Measurements from ENCODE around the gene COL18A1.

COL18A1 gene

DNA sequence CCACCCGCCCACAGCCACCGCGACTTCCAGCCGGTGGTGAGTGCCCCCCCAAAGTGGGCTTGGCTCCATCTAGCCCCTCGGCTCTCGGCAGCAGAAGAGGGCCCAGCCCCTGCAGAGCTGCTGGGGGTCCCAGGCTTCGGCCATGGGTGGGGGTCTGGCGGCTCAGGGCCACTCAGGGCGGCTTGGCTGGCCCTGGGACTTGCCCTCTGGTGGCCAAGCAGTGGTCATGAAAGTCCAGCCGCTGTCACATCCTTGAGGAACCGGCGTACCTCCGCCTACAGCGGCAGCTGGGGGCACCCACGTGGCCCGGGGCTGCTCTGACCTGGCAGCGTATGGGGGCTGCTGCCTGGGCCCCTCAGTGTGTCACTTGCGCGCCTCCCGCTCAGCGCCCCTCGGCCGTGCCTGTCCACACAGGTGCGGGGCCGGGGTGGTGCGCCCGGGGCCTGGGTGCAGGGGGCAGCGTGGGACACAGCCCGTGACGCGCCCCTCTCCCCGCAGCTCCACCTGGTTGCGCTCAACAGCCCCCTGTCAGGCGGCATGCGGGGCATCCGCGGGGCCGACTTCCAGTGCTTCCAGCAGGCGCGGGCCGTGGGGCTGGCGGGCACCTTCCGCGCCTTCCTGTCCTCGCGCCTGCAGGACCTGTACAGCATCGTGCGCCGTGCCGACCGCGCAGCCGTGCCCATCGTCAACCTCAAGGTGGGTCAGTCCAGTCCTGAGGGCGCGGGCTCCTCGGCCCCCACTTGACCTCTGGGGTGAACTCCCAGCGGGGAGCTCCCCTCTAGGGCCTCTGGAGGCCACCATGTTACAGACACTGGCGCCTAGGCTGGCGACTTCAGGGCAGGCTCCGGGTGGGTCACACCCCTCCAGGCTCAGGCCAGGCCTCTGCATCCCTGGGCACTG, 104.9 kb downstream of the COL18A1 start:
- DNase-seq: no peak

DNA sequence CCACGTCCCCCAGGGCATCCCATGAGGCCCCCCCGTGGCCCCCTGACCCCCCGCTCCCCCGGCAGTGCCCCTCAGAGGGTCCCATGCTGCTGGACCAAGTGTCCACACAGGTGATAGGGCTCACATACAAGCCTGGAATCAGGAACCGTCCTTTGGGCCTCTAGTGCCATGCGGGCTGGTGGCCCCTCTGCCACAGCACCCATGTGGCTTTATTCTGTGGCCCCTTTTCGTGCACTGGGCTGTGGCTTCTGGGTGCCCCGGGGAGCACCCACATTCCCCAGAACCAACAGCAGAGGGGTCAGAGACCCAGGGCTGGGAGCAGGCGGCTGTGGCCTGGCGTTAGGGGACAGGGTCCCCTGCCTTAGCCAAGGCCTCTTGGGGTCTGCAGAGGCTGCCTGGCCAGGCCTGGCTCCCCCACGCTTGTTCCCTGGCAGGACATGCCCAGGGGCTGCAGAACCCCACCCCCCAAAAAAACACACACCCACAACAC, 105.5 kb downstream of the COL18A1 start:
- no peak for DNase-seq

DNA sequence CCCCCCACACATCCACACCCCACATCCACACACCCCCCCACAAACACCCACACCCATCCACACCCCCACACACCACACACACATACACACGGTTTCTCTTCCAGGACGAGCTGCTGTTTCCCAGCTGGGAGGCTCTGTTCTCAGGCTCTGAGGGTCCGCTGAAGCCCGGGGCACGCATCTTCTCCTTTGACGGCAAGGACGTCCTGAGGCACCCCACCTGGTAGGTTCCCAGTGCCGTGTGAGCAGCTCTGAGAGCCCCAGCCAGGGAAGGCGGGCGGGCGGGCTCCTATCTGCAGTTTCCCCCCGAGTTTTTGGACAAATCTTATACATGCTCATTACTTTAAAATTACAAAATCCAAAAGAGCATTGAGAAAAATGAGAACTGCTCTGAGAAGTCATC, 106.0 kb downstream of the COL18A1 start:
- no peak for DNase-seq

DNA sequence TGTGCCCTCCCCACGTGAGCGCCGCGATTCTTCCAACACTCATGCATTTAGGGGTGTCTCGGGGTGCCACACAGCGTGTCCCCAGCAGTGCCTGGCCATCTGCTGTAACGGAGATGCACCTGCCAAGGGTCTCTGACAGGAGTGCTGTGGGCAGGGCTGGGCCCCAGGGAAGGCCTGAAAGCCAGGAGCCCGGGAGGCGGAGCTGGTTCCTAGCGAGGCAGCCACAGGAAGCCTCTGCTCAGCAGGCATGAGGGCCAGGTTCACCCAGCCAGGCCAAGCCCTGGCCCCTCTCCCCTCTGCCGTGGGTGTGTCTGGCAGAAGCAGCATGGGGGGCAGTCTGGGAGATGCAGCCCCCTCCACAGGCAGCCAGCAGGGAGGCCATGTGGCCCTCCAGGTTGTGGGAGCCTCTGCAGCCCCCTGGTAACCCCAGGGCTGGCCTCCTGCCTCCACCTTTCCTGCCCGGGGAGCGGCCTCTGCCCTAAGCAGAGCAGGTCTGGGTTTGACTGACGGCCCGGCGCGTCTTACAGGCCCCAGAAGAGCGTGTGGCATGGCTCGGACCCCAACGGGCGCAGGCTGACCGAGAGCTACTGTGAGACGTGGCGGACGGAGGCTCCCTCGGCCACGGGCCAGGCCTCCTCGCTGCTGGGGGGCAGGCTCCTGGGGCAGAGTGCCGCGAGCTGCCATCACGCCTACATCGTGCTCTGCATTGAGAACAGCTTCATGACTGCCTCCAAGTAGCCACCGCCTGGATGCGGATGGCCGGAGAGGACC, 106.9 kb downstream of the COL18A1 start:
- DNase-seq: no peak

DNA sequence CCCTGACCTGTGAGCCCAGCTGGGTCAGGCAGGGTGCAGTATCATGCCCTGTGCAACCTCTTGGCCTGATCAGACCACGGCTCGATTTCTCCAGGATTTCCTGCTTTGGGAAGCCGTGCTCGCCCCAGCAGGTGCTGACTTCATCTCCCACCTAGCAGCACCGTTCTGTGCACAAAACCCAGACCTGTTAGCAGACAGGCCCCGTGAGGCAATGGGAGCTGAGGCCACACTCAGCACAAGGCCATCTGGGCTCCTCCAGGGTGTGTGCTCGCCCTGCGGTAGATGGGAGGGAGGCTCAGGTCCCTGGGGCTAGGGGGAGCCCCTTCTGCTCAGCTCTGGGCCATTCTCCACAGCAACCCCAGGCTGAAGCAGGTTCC, 107.6 kb downstream of the COL18A1 start:
- DNase-seq: no peak

DNA sequence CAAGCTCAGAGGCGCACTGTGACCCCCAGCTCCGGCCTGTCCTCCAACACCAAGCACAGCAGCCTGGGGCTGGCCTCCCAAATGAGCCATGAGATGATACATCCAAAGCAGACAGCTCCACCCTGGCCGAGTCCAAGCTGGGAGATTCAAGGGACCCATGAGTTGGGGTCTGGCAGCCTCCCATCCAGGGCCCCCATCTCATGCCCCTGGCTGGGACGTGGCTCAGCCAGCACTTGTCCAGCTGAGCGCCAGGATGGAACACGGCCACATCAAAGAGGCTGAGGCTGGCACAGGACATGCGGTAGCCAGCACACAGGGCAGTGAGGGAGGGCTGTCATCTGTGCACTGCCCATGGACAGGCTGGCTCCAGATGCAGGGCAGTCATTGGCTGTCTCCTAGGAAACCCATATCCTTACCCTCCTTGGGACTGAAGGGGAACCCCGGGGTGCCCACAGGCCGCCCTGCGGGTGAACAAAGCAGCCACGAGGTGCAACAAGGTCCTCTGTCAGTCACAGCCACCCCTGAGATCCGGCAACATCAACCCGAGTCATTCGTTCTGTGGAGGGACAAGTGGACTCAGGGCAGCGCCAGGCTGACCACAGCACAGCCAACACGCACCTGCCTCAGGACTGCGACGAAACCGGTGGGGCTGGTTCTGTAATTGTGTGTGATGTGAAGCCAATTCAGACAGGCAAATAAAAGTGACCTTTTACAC, 108.2 kb downstream of the COL18A1 start:
- DNase-seq: no peak

DNA sequence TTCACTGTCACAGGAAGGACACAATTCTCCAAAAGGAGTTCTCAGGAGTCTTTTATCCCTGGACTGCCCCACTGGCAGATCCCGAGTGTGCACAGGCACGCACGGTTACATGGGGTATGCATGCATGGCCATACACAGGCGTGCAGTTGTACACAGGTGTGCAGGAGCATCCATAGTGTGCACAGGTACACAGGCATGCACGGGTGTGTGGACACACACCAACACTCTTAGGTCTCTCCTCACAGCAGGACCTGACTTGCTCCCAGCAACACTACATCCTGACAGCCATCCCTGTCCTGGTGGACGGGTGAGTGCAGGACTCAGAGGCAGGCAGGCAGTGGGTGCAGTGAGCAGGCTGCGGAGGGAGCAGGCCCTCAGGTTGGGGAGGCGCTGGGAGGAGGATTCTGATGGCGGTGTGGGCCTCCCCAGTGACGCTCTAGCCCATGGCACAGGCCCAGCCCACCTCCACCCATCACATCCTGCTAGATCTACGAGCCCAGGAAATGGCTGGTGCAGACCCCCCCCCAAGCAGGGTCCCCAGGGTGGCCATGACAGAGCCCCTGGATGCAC, 108.9 kb downstream of the COL18A1 start:
- DNase-seq: no peak

DNA sequence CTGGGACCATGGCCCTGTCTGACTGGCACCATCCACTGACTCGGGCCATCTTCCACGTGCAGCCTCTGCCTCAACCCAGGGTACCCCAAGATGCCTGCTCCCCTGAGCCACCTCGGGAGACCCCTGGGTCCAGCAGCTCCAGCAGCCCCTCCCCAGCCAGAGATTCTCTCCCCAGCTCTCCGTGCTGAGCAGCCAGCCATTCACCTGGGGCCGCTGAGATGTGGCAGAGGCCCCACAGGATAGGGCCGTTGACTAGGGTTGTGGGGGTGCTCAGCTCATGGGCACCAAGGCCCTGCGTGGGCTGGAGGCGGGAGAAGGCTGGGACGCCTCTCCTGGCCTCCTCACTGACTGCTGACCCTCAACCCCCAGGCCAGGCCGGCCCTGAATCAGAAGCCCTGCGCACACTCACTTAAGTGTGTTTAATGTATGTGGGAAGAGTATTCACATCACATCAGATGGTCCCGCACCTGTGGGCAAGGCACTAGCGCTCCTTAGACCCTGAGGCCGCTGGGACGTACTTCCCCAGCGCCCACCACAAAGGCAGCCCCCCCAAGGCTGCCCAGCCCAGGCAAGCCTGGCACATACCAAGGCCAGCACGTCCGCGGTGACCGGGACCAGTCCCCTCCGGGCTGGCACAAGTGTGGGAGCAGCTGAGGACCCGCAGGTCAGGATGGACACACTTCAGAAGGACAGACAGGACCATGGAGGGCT, 109.5 kb downstream of the COL18A1 start:
- no peak for DNase-seq

DNA sequence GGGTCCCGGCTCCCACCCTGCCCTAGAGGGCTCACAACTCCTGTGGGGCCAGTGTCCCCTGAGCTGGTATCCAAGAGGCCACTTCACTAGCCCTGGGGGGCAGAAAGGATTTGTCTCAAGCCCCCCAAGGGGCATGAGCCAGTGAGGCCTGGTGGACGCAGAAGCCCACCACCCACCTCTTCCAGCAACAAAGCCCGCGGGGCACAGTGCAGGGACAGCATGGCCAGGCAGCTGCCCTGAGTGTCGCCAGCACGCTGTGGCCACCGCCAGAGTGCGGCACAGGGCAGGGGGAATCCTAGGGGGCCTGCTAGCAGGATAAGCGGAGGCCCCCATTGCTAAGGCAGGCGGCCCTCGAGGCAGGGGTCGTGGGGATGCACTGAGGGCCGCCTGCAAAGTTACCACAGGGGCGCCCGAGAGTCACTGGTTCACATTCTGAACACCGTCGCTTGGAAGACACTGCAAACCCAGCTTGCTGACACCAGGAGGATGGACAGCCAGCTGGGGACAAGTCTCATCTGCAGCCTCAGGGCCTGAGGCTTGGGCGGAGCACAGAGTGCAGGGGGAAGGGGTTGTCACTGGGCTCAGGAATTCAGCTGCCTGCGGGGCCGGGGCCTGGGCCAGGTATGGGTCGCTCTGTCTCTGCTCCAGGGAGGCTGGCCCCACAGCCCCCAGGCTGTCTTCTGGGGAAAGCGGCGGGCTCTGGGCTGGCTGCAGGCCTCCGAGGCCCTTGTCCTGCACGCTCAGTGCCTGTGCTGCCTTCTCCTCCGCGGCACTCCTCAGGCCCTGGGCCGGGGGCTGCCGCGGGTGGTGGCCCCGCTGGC, 110.5 kb downstream of the COL18A1 start:
- no peak for DNase-seq

DNA sequence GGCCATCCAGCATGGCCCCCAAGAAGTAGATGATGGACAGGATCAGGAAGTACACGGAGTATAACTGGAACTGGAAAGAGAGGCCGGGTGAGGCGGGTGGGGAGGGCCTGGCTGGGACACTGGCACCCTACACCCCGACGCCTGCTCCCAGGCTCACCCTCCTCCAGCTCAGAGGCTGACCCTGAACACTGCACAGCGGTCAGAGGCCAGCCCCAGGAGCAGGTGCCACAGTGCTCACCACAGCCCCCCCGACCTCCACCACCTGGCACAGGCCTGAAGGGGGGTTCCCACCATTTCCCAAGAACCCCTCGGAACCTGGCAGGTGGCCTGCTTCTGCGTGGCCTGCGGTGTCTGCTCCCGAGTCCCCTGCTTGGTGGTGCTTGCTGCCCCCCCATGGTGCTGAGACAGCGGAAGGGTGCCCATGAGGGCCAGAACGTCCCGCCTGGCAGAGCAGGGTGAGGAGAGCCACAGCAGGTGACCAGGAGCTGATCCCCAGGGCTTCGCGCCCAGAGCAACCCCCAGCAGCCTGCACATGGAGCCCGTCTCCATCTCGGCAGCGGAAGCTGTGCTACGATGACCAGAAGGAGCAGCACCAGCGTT, 111.2 kb downstream of the COL18A1 start:
- no peak for DNase-seq

DNA sequence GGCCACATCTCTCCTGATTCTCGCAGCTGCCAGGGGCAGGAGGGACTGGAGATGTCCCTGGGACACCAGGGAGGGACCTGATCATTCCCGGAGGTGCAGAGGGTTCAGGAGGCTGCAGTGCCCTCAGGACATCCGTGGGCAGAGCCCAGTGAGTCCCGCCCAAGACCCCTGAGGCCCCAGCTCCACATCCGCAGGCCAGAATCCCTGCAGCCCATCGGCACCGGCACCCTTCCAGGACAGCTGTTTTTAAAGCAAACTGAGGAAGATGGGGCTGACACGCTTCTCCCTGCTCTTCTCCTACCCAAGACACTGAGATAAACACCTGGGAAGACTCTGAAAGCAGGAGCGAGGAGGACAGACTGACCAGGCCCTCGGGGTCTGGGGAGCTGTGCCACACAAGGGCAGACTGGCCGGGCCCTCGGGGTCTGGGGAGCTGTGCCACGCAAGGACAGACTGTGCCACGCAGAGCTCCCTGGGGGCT, 111.7 kb downstream of the COL18A1 start:
- DNase-seq: no peak

DNA sequence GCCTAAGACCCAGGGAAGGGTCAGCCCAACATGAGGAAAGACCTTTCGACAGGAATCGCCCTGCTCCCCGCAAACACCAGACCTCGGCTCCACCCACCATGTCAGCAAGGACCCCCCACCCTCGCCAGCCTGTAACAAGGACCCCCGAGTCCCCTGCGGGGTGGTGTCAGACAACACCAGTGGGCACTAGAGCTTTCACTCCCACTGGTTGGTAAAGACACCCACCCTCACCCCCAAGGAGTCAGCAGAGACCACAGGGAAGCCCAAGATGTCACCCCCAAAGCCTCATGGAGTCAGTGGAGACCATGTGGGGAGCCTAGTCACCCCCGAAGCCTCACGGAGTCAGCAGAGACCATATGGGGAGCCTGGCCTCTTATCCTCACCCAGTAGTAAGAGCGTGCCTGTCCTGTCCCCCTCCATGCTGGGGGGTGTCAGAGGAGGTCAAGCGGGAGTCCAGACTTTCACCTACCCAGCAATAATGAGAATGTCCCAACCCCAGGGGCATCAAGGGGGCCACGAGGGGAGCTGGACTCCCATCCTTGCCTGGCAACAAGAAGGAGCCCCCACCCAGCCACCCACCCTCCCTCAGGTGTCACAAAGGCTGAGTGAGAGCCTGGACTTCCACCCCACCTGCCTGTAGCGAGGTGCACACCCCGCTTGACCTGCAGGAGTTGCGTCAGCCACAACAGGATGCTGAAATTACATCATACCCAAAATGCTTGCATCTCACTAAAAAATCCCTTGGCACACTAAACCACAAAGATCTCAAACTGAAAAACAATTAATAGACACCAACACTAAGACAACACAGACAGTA, 112.5 kb downstream of the COL18A1 start:
- peak; percentile 45 for DNase-seq

DNA sequence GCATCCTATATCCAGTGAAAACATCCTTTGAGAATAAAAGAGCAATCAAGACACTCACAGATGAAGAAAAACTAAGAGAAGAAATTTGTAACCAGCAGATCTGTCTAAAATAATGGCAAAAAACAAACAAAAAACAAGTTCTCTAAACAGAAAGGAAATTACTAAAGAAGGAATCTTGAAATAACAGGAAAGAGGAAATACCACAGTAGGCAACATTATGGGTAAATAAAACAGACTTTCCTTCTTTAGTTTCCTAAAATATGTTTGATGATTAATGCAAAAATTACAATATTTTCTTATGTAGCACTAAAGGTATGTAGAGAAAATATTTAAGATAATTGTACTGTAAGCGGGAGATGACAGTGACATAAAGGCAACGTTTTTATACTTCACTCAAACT, 113.8 kb downstream of the COL18A1 start:
- no peak for DNase-seq

DNA sequence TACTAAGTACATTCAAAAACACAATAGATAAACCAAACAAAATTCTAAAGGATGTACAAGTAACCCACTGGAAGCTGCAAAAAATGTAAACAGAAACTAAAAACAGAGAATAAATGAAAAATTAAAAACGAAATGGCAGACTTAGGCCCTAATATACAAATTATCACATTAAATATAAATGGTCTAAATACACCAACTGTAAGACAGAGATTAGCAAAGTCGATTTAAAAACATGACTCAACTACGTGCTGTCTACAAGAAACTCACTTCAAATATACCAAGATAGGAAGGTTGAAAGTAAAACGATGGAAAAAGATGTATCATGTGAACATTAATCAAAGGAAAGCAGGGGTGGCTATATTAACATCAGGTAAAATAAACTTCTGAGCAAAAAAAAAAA, 114.2 kb downstream of the COL18A1 start:
- DNase-seq: no peak

DNA sequence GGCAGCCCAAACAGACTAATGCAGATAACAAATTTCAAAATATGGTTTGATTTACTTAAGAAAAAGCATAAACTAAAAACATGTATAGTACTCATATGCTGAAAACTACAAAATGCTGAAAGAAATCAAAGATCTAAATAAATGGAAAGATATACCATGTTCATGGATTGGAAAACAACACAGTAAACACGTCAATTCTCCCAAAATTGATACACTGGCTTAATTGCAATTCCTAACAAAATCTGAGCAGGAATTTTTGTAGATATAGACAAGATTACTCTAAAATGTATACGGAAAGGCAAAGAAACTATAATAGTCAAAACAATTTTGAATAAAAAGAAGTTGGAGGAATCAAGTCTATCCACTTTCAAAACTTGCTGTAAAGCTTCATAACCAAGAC, 116.3 kb downstream of the COL18A1 start:
- no peak for DNase-seq

DNA sequence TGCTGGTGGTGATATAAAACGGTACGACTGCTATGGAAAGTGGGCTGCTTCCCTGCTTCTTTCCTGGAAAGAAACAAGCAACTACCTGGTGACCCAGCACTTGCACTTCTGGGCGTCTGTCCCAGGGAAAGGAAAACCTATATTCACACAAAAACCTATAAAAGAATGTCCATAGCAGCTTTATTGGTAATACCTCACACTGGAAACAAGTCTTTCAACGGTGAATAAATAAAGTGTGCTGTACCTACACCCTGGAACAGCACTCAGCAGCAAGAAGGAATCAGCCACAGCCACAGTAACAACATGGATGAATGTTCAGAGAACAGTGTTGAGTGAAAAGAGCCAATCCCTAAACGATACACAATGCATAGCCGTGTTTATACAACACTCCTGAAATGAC, 117.4 kb downstream of the COL18A1 start:
- DNase-seq: no peak

DNA sequence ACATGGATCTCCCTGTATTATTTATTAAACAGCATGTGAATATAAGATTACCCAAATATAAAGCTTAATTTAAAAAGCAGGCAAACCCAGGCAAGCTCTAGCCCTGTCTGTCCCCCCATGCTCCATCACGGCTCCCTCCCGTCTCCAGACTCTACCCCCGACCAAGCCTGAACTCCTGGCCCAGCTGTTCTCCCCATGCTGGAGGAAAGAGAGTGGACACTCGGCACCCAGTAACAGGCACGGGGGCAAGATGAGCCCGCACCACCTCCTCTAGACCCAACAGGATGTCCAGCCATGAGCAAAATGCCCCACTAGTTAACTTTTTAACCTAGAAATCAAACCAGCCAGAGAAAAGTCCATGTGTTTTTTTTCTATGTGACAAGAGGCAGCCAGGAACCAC, 118.0 kb downstream of the COL18A1 start:
- no peak for DNase-seq

DNA sequence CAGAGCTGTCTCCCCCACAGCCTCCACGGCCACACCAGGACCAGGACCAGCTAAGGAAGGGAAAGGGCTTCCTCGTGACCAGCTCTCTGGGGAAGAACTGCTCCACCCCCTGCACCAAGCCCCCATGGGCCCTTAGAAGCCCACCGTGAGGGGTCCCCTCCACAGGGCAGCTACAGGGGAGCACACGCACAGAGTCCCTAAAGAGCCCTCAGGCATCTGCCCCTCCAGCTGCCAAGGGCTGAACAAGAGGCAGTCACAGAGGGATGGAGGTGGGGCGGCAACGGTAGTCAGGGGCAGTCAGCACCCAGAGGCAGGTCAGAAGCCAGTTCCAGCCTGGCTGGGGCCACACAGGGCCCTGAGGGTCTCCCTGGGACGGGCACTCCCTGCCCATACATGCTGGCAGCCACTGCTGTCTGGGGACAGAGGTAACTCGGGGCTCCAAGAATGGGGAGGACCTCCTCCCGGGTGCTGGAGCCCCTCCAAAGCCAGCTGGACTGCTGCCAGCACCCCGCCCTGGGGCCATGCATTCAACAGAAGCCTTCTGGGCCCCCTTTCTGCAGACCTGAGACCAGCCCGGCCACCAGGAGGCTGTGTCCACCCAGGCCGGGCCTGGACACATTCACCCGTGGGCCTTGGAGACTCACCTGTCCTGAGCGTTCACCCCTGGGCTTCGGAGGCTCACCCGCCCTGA, 118.6 kb downstream of the COL18A1 start:
- DNase-seq: no peak

DNA sequence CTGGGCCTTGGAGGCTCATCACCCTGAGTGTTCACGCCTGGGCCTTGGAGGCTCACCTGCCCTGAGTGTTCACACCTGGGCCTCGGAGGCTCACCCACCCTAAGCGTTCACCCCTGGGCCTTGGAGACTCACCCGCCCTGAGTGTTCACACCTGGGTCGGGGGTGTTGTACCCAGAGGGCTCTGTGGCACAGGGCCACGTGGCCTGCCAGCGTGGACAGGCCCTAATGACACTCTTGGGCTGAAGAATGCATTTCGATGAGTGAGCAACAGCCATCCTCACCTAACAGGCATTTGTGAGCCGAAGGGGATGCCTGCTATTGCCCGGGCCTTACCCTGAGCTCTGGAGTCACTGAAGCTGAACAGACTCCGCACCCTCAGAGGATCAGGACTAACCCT, 119.8 kb downstream of the COL18A1 start:
- no peak for DNase-seq
